ENCODE results near the gene OPCML.

- TF ChIP-seq POLR2AphosphoS5 (IDR thresholded peaks at IDR 0.05) (no peak), MXI1 (conservative IDR thresholded peaks at IDR 0.05; ENCODE audit: poor library complexity, severe bottlenecking) (no peak), RAD21 (conservative IDR thresholded peaks at IDR 0.05) (no peak), REST (IDR thresholded peaks at IDR 0.05; ENCODE audit: borderline replicate concordance) (no peak), SMC3 (conservative IDR thresholded peaks at IDR 0.05; ENCODE audit: poor library complexity) (no peak), EZH2 (IDR thresholded peaks at IDR 0.05; ENCODE audit: borderline replicate concordance, insufficient read depth, low read length, poor library complexity, severe bottlenecking) (no peak), TAF1 (IDR thresholded peaks at IDR 0.05; ENCODE audit: low read depth) (no peak), EP300 (conservative IDR thresholded peaks at IDR 0.05; ENCODE audit: poor library complexity, severe bottlenecking) (no peak)
- TF ChIP-seq, protein P1, sequence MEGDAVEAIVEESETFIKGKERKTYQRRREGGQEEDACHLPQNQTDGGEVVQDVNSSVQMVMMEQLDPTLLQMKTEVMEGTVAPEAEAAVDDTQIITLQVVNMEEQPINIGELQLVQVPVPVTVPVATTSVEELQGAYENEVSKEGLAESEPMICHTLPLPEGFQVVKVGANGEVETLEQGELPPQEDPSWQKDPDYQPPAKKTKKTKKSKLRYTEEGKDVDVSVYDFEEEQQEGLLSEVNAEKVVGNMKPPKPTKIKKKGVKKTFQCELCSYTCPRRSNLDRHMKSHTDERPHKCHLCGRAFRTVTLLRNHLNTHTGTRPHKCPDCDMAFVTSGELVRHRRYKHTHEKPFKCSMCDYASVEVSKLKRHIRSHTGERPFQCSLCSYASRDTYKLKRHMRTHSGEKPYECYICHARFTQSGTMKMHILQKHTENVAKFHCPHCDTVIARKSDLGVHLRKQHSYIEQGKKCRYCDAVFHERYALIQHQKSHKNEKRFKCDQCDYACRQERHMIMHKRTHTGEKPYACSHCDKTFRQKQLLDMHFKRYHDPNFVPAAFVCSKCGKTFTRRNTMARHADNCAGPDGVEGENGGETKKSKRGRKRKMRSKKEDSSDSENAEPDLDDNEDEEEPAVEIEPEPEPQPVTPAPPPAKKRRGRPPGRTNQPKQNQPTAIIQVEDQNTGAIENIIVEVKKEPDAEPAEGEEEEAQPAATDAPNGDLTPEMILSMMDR (IDR thresholded peaks at IDR 0.05; ENCODE audit: poor library complexity, severe bottlenecking): no peak
Observed at GRCh38 chr11:133160754-133161153, 371.5 kb downstream of the OPCML start.
